Gastrocnemius medialis (tissue), 4 donors: ENCODE data around the gene SLC41A2.

Experiments
- CTCF ChIP-seq, 5 experiments: fragments of 450-650 bp in 3 of 5; fragments of 200-600 bp in 2 of 5; sonication (generic) in 2 of 5; IDR thresholded peaks in 4 of 5; conservative IDR thresholded peaks in 1 of 5; 1 replicate in 4 of 5; 2 replicates in 1 of 5; pipeline ENCODE4 v1.5.1; 2016 to 2019; ENCODE audit warnings: antibody characterized with exemption in 5 of 5, mild to moderate bottlenecking in 3 of 5, moderate library complexity in 3 of 5
- POLR2A ChIP-seq, 2 donors: fragments of 450-650 bp; IDR thresholded peaks; one replicate each; pipeline ENCODE4 v1.6.1; 2017; ENCODE audit warnings: antibody characterized with exemption in 2 of 2, mild to moderate bottlenecking in 2 of 2, moderate library complexity in 2 of 2

DNA sequence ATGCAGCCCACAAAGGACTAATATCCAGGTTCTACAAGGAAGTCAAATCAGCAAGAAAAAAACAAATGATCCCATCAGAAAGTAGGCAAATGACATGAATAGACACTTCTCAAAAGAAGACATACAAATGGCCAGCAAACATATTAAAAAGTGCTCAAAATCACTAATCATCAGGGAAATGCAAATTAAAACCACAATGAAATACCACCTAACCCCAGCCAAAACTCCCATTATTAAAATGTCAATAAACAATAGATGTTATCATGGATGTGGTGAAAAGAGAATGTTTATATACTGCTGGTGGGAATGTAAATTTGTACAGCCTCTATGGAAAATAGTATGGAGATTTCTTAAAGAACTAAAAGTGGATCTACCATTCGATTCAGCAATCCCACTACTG lies 25.0 kb downstream of the SLC41A2 start:
- TF ChIP-seq CTCF (IDR thresholded peaks at IDR 0.05 in 4 of 5, conservative IDR thresholded peaks at IDR 0.05 in 1 of 5) = no peak
- no peak for TF ChIP-seq POLR2A (IDR thresholded peaks at IDR 0.05)
